A673 (cell line): ENCODE results near the gene ERBB2.
A peak's percentile ranks its signal among the peaks of the same experiment; 100 is the strongest.

Experiments
- CTCF ChIP-seq: fragments of 300-800, 200-600 bp; sonication (generic); conservative IDR thresholded peaks from 2 replicates; pipeline ENCODE4 v1.5.1; 2017; ENCODE audit warnings: low read depth, mild to moderate bottlenecking, antibody characterized with exemption, low read length, moderate library complexity, mixed read lengths
- EZH2 ChIP-seq: fragments of 200-600 bp; sonication (generic); IDR thresholded peaks from 2 replicates; pipeline ENCODE4 v1.6.1; 2017; ENCODE audit warnings: borderline replicate concordance, low read depth, mild to moderate bottlenecking, mixed read lengths, antibody characterized with exemption, low read length; ENCODE audit not compliant: poor library complexity, severe bottlenecking

GRCh38 chr17:39754161-39754957 lies 54.5 kb downstream of the ERBB2 start:
- TF ChIP-seq CTCF (peak; percentile 62), EZH2 (no peak)
